GM19193 (cell line): ENCODE measurements around the gene NDP.

Experiments
- POLR2A ChIP-seq: IDR thresholded peaks from 4 replicates; pipeline ENCODE4 v1.6.1; 2011; ENCODE audit not compliant: insufficient read depth, insufficient read length; ENCODE audit errors: extremely low read depth

Gene NDP

DNA sequence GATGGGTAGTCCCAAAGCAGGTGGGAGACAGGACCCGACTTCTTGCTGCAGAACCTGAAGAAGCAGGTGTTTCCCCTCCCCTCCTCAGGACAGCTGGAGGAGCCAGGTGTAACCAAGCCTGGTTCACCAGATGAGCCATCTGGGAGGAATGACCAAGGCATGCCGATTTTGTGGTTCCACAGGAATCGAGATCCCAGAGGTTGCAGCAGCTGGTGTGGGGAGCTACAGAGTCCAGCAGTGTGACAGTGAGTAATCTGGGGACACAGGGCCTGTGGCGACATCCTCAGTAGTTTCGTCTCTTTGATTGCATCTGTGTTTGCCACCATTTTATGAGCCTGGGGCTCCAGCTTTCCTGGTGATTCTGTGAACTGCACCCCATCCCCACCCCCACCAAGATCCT is 2.6 kb upstream of the NDP start:
- TF ChIP-seq POLR2A = no peak

DNA sequence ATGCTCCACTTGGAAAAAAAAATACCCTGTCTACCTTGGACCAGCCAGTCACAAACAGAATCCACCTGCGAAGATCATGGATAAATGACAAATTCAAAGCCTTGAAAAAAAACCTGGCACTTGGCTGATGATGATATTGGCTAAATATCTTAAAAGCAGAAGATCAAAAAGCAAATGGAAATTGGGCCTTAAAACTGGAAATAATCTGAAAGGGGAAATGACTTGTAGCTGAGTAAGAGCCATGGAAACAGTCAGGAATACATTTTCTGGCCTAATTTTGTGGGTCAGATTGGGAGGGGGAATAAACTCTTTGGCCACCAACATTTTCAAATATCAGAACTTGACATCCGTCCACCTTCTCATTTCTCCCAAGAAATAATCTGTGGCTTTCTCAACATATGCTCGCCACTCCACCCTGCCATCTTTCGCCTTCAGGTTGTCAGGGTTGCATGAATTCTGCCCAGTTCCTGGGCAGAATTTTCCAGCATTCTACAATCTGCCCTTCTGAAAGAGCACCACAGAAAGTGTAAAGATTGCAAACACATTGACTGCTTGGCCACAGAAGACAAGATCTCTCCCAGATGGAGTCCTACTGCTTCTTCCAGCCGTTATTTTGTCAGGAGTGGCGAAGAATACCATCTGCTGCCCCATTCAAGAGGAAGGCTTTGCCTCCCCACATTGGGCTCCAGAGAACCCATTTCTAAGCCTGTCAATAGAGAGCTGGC is 1.7 kb upstream of the NDP start:
- no peak for TF ChIP-seq POLR2A

DNA sequence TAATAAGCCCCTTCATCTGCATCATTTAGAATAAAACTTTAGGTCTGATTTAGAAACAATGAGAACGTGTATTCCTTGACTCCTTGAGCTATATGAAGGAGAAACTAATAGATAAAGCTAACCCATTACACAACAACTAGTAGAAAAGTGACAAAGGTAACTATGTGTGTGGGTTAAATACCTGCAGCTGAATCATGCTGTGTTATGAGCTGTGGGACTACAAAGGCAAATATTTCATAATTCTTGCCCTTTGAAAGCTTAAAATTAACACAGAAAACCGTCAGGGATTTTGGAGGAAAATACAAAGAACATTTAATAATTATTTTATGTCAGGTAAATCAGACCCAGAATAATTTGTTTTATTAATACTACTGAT is 898 bp upstream of the NDP start:
- no peak for TF ChIP-seq POLR2A

- no peak for TF ChIP-seq POLR2A
Measured at GRCh38 chrX:43971966-43972961, 926 bp downstream of the NDP start.

DNA sequence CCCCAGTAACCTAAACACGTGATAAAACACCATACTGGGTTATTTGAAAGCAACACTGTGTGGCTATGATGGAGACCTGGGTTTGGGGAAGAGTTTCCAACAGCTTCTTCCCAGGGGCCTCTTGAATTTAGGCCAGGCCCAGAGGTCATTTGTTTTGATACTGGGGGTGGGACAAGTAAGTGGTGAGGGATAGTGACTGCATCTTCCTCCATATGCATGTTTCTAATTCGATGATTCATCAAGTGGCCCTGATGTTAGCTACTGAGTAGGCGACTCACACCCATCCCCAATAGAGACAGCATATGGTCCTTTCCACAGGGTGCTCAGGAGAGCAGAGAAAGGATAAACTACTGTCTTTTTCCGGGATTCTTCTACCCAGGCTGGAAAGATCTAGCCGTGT is 2.7 kb downstream of the NDP start:
- no peak for TF ChIP-seq POLR2A

GRCh38 chrX:43969504-43970501 is 3.4 kb downstream of the NDP start:
- TF ChIP-seq POLR2A = no peak

DNA sequence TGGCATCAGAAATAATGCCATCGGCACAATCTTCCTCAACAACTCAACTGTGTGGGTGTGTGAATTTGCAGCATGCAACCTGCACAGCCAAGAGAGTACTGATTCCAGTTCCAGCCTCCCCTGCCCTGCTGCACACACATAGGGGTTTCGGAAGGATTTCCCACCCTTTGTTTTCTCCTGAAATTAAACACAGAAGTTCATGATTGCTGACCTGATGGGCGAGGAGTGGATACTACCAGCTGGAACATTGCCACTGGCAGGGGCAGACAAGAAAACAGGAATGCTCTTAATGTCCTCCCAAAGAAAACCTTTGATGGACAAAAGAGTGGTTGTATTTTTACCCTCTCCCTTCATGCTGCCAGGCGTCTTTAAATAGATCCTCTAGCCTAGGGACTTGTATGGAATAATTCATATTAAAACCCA is 4.8 kb downstream of the NDP start:
- no peak for TF ChIP-seq POLR2A

DNA sequence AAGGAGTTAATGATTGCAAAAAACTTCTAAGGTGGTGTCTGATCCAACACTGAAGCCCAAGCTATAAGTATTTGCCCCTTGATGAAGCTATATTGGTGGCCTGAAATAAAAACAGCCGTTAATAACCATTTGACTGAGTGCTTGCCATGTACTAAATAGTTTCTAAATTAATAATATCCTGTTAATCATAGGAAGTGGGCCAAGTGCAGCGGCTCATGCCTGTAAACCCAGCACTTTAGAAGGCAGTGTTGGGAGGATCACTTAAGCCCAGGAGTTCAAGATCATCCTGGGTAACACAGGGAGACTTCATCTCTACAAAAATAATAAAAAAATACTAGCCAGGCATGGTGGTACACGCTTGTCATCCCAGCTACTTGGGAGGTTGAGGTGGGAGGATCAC is 8.3 kb downstream of the NDP start:
- TF ChIP-seq POLR2A = no peak

DNA sequence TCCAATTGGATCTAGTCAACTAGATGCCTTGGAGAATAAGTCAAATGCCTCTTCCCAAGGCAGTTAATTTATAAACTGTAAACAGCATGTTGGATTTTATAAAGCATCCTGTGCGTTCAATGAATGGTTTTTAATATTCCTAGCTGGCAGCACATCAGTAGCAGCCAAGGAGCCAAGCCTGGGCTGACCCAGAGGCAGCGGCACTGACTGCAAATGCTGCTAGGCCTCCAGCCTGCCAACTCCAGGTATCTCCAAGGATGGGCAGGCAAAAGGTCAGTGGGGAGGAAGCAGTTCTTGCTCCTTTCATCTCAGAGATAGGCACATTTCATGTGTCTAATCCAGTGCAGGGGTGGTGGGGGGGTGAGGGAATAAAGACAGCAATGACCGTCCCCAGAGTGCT is 9.5 kb downstream of the NDP start:
- TF ChIP-seq POLR2A = no peak

- no peak for TF ChIP-seq POLR2A
Measured at GRCh38 chrX:43962636-43963035, 10.6 kb downstream of the NDP start.

GRCh38 chrX:43961699-43962098 is 11.5 kb downstream of the NDP start:
- TF ChIP-seq POLR2A = no peak

- no peak for TF ChIP-seq POLR2A
Measured at GRCh38 chrX:43958529-43958928, 14.7 kb downstream of the NDP start.

DNA sequence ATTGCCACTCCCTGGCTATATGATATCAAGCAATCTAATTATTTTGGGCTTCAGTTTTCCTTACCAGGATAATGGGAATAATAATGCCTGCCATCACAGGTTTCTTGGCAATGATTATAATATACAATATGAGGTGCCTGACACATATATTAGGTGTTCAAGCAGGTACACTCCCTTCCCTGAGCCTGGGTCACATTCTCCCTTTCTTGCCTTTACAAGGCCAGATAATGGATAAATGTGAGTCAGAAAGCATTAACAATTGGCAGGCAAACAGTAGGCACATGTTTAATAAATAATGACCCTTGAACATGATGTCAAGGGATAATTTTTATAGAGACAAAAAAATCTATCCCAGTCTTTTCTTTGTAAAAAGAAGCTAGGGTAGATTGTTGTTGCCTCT is 17.2 kb downstream of the NDP start:
- TF ChIP-seq POLR2A = no peak

DNA sequence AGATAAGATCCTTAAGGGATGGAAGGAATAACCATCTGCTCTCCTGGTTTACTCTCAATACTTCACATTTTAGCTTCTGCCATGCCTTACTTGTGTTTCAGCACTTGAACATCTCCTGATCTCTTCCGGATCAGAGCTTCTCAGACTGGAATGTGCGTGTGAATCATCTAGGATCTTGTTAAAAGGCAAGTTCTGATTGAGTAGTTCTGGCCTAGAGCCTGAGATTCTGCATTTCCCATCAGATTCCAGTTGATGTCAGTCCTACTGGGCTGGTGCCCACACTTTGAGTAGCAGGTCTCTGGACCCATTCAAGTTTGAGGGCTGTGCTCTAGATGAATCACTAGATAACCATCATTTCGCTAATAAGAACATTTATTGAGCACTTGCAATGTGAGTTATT is 20.0 kb downstream of the NDP start:
- TF ChIP-seq POLR2A = no peak

DNA sequence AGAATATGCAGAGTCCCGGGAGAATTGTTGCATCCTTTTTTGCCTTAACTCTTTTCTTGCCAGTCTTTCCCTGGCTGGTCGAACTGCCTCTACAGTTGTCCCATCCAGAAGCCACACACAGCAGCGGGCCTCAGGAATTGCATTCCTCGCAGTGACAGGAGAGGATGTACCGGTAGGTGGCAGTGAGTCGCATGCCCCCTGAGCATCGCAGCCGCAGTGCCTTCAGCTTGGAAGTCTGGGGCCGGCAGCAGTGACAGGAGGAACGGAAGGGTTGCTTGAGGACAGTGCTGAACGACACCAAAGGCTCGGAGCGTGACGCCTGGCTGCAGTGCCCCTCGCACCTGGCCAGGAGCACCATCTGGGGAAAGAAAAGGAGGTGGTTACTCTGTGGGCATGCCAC is 23.5 kb downstream of the NDP start:
- no peak for TF ChIP-seq POLR2A
